HS-5 (cell line): ENCODE measurements around the gene S100A6.
"Not testable (repeated sequence)": the region's sequence is repeated elsewhere in the genome, so short reads cannot be mapped to it uniquely, and the experiment has no call there.

Experiments
- DNase-seq: peaks from one replicate; pipeline ENCODE4 v3.0.0-alpha.2; 2012; ENCODE audit warnings: low read depth

Gene S100A6

DNA sequence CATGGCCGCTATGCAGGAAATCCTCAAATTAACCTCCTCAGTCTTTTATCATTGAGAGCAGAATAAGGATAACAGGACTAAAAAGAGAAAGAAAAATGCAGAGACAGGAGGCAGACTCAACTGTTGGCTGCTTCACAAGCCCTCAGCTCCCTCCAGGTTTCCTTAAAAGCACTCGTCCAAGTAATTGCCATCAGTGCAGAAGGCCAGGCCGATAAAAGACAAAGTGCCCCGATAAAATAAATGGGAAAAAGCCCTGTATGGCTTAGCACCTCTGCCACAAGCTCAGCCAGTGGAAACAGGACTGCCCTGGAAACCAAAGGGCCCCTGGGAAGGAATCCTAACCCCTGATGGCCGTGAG lies 8.1 kb downstream of the S100A6 start:
- DNase-seq: no peak

DNA sequence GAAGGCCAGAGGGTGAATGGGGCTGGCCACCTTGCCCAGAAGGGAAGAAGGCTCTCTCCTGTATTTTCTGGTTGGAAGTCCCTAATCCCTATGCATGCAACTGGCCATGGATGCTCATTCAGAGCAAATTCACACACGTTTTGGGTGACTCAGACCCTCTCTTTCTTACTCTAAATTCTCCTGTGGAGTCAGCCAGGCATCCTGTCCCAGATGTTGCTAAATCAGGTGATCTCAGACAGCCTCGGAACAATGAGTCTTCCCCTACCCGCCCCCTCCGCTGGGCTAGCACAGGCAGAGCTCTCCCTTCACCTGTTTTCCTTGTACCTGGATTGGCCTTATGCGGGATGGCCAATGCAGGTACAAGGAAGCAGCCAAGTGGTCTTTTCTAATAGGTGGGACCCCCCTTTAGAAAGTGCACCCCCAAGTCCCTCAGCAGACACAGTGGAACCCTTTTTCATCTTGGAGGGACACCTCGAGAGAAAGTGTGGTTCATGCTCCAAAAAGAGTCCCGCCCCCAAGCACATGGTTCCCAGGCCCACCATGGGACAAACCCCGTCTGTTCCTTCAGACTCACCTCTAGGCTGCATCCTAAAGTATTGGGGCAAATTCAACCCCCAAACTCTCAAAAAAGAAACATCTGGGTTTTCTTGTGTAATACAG lies 8.6 kb downstream of the S100A6 start:
- no peak for DNase-seq

DNA sequence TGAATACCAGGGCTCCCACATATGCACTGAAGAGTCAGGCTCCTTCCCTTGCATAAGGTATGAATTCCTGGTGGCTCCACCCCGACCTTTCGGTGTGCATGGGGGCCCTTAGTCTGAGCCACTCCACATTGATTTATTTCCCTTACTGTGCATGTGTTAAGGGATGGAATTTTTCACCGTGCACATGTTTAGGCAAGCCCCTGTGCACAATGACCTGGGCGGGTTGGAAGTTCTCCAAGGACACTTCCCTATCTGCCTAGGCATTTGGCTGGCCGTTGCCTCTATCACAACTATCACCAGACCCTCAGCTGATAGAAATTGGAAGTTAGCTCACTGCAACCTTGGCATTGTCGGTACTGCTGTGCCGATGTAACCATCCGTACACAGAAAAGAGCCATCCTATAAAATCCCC lies 9.7 kb downstream of the S100A6 start:
- DNase-seq: no peak

DNA sequence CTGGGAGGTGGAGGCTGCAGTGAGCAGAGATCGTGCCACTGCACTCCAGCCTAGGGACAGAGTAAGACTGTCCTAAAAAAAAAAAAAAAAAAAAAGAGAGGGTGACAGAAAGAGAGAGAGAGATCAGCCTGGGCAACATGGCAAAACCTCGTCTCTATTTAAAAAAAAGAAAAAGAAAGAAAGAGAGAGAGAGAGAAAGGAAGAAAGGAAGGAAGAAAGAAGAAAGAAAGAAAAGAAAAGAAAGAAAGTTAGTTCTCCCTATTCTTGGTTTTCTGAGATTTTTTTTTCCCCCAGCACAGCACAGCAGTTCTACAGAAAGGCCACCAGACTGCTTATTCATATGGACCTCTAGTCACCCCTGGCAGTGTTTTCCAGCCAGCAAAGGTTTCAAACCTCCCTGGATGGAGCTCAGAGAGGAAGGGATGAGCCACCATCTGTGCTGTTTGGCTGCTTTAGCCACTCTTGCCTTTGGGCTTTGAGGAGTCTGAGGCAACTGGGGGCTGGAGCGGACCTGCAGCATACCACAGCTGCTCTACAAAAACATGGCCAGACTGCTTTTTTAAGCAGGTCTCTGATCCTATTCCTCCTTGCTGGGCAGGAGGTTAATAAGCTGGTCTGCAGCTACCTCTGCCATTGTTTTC lies 10.6 kb downstream of the S100A6 start:
- DNase-seq: no peak

DNA sequence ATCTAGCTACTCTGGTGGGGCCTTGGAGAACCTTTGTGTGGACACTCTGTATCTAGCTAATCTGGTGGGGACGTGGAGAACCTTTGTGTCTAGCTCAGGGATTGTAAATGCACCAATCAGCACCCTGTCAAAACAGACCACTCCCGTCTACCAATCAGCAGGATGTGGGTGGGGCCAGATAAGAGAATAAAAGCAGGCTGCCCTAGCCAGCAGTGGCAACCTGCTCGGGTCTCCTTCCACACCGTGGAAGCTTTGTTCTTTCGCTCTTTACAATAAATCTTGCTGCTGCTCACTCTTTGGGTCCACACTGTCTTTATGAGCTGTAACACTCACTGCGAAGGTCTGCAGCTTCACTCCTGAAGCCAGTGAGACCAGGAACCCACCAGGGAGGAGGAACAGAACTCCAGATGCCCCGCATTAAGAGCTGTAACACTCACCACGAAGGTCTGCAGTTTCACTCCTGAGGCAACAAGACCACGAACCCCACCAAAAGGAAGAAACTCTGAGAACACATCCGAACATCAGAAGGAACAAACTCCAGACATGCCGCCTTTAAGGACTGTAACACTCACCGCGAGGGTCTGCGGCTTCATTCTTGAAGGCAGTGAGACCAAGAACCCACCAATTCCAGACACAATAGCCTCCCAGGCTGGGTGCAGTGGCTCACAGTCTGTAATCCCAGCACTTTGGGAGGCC lies 13.3 kb downstream of the S100A6 start:
- not testable (repeated sequence) for DNase-seq

DNA sequence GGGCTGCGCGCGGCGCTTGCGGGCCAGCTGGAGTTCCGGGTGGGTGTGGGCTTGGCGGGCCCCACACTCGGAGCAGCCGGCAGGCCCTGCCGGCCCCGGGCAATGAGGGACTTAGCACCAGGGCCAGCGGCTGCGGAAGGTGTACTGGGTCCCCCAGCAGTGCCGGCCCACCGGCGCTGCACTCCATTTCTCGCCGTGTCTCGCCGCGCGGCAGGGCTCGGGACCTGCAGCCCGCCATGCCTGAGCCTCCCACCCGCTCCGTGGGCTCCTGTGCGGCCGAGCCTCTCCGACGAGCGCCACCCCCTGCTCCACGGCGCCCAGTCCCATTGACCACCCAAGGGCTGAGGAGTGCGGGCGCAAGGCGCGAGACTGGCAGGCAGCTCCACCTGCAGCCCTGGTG lies 14.0 kb downstream of the S100A6 start:
- DNase-seq: not testable (repeated sequence)

DNA sequence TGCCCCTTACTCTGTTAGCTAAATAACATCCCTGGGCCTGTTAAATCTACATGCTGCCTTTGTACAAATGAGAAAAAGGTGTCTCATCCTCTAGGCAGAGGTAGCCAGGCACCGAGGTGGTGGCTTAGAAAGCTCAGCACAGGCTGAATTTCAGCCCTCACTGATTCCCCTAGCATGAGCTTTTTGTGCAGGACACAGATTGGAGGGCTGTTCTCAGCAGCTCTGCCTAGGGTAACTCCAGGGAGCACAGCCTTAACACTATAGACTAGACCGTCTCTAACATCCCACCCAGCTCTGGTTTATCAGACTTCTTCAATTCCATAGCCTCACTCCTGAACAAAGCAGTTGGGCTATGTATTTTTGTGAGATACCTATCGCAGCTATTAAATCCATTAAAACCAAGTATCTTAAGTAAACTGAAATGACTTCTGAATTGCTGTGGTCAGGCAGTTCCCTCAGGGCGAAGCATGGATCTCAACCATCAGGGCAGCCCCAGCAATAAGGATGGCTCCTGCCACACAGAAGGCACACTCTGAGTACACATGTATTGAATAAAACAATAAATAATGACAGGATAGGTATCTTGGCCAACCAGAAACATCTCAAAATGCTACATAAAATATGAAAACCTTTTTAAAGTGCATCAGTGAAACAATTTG lies 14.8 kb downstream of the S100A6 start:
- DNase-seq: no peak

DNA sequence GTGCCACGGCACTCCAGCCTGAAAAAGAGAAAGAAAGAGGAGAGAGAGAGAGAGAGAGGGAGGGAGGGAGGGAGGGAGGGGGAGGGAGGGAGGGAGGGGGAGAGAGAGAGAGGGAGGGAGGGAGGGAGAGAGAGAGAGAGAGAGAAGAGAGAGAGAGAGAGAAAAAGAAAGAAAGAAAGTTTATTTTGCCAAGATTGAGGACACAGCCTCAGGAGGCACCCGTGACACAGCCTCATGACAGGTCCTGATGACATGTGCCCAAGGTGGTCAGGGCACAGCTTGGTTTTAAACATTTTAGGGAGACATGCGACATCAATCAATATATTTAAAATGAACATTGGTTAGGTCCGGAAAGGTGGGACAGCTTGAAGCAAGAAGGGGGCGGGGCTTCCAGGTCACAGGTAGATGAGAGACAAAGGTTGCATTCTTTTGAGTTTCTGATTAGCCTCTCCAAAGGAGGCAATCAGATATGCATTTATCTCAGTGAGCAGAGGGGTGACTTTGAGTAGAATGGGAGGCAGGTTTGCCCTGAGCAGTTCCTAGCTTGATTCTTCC lies 15.6 kb downstream of the S100A6 start:
- DNase-seq: not testable (repeated sequence)

DNA sequence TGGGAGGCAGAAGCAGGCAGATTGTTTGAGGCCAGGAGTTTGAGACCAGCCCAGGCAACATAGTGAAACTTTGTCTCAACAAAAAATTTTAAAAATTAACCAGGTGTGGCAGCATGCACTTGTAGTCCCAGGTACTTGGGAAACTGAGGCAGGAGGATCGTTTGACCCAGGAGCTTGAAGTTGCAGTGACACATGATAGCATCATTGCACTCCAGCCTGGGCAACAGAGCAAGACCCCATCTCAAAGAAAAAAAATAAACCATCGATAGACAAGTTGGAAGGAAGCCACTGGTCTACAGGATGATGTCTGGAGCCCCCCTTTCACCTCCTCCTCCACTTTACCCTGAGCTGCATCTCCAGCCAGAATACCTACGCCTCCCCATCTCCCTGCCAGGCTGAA lies 16.5 kb downstream of the S100A6 start:
- no peak for DNase-seq

DNA sequence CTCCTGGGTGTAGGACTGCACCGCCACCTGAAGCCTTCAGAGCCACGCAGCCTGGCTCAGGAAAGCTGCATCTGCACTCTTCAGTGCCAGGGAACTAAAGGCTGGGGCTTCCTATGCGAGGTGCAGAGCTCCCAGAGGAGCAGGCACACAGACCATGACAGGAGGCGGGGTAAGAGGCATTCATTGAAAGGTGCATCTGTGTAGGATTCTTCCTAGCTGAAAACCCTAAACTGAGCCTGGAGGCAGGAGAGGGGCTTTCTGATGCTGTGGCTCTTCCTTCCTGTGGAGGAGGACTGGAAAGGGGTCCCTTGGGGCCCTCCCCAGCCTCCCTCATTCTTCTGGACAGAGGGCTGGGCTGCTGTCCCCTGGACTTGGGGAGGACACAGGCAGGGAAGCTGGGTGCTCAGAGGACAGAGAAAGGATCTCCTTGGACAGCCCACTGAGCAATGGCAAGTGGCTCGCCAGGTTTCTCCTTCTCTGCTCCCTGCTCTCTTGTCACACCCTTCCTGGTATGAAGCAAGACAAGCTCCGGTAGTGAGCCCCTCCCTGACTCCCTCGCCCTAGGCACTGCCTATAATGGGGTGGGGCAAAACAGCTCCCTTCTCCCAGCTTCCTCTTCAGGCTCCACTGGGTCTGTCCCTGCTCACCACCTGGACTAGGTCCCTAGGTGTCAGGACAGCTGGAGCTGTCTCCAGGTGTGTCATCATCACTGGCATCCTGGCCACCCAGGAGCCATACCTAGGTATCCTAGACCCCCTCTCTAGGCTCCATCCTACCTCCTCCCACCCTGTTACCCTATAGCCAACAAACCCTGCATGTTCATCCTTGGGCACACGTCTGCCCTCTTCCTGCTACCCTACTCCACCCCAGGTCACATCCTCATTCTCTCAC lies 20.0 kb downstream of the S100A6 start:
- DNase-seq: no peak

DNA sequence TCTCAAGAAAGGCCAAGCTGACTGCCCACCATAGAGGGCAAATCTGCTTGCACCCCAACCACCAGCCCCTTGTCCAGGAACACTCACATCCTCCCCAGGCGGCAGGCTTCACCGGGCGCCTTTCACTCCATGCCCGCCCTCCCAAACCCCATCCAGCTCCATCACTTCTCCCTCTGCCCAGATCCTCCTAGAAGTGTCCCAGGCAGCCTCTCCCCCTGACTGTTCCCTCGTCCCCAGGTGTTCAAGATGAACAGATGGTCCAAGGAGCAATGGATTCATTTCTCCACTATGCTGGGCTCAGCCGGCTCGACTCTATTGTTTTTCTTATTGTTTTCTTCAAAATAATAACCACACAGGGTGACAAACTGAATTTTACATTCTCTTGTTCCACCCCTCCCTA lies 22.1 kb downstream of the S100A6 start:
- no peak for DNase-seq

DNA sequence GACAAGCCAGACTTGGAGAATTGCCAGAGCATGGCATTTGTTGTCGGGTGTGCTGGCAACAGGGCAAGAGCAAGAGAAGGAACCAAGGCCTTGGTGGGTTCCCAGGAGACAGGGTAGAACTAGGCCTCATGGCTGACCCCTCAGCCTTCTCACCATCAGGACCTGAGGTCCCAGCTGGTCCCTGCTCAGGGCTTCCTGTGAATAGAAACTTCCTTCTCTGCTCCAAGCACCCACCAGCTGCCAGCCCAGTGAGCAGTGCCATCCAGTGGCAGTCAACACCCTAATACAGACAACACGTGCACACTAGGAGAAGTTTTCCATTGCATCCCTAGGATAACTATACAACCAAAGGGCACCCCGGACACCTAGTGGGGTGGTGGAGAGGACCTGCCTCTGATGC lies 22.8 kb downstream of the S100A6 start:
- no peak for DNase-seq

DNA sequence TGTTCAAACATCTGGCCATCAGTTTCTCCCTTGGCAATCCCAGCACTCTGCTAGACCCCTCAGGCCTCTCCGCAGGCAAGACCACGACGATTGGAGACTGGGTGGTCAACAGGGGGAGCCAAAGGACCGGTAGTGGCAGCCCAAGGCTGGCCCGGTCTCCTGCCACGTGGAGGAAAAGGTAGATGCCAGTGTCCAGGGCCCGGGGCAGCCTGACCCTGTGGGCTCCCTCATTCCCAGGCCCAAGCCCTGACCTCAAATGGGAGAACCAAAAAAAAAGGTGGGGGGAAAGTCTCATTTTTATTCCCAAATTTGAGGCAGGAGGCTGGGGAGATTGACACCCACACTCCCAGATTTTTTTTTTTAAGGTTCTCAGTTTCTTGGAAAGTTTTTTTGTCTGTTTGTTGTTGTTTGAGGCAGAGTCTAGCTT lies 24.8 kb downstream of the S100A6 start:
- no peak for DNase-seq

DNA sequence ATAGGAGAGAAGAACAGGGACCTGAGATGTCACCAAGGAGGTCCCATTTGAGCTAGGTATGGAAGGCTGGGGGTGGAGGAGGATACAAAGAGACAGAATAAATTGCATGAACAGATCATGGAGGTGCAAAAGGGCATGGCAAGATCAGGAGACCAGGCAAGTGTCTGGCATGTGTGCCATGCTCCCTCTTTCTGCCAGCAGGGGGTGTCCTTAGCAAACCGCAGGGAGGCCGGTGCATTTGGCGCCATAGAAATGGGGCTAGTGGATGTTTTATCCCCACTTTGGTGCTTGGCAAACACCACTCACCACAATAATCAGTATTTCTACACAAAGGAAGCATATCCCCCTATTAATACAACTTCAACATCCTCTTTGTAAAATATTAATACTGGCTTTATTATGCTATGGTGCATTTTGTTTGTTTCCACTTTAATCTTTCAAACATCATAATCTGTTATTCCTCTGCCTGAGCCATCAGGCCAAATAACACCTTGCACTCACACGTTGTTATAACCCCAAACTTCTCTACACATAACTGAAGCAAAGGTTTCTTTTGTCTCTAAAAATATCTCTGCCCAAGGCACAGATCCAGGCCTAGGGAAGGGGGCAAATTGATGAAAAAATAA lies 25.9 kb downstream of the S100A6 start:
- no peak for DNase-seq

DNA sequence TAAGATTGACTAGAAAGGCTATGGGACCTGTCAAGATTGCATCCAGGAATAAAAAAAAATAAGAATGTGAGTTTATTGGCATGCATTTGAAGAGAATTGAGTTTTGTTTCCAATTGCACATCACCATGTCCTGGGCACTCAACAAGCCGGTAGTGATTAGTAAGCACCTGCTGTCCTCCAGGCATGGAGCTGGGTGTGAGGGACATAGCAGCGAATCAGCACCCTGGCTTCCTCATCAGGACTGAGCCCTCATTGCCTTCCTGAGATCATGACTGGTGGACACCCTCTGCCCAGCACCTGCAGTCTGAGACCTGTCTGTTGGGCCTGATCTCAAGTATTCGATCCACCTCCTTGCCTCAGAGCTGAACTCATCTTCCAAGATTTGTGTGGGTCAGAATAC lies 26.8 kb downstream of the S100A6 start:
- DNase-seq: no peak

DNA sequence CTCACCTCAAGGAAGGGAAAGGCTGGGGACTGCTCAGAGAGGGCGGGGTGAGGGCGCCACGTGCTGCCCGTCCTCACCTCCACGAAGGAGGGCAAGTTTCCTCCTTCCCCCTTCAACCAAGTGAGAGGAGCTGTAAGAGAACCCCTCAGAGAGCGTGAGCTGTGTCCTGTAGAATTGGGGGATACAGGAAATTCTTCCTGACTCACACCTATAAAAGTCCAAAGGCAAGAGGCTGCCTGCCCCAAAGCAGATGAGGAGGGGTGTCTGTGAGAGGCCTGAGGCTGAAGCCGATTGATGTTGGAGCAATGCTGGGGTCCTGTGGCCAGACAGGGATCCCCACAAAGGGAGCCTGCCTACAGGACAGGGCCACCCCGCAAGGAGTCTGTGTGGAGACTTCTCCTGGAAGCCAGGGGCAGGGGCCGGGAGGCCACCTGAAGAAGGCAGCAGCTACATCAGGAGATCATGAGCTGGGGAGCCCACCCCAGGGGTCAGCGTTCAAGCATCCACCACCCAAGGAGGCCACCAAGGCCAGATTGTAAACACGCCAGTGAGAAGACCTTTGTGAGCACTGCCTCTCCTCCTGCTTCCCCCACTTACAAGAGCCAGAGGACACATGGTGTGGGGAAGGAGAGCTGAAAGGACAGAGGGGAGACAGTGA lies 27.7 kb downstream of the S100A6 start:
- DNase-seq: no peak

DNA sequence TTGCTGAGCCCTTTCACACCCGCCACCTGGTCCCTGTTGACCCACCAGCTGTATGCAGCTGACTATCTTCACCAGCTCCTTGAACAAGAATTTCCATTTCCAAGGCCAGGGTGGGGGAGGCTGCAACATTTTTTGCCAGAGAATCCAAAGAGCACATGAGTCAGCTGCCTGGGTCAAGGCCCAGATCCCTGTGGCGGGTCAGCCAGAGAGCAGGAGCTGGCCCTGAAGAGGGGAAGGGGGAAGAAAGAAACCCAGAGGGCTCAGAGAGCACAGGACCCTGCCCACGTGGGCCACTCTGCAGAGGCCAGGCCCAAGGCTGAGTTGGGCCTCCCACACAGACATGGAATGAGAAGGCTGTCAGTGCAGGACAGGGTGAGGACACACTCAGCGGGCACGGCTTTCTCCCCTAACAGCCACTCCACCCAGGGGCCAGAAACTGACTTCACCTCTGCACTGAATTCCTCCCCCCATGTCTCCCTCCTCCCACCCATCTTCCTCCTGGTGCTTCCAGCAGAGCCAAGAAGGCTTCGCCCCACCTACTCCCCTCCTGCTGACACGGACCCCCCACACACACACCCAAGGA lies 28.9 kb downstream of the S100A6 start:
- peak; percentile 80 for DNase-seq

DNA sequence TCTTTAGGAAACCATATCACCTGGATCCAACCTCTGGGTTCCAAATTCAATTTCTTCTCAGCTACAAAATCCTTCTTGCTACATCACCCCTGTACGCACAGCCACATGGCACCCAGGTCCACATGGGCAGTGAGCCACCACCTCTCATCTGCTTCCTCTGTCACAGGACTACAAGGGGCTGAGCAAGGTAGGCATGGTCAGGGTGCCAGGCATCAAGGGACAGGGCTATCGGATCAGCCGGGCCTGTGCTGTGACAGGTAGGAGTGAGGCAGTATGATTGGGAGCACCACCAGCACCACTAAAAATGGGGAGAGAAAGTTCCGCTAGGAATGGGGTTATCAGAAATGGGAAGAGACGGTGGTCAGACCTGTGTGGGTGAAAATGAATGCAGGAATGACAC lies 29.4 kb downstream of the S100A6 start:
- no peak for DNase-seq

DNA sequence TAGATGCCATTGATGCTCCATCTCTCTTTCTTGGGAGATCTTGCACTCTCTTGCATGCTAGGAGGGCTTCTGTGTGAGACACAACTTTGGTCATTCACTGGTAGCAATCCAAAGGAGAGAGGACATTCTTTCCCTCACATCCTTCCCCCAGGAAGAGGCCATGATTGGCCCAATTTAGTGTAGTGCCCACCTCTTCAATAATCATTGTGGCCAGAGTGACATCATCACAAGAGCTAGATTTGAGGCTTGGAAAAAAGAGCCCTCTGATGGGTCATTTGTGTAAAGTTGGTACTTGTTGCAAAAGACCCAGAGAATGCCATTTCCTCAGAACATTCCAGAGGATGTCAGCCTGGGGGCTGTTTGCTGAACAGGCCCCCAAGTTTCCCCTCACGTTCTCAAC lies 30.2 kb downstream of the S100A6 start:
- no peak for DNase-seq

DNA sequence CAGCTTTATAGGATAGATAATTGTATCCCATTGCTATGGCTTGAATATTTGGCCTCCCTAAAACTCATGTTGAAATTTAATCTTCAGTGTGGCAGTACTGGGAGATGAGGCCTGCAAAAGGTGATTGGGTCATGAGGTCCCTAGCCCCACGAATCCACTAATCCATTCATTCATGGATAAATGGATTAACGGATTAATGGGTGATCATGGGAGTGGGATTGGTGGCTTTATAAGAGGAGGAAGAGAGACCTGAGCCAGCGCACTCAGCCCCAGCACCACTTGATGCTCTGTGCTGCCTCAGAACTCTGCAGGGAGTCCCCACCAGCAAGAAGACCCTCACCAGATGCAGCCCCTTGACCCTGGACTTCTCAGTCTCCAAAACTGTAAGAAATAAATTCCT lies 32.0 kb downstream of the S100A6 start:
- no peak for DNase-seq
